Bronchial epithelial cell (primary cell): Measurements from ENCODE around the gene TAC3. TPM values are rescaled to one million over a fixed set of nuclear protein-coding genes. Genes with fewer than 3 reads are reported as not detected.

Source experiments
- DNase-seq: peaks from one replicate; pipeline ENCODE4 v3.0.0-alpha.2; 2010; ENCODE audit warnings: low read depth
- FAIRE-seq: peaks from 2 replicates; lab custom pipeline; 2011; peaks lifted over from hg19 to GRCh38; lab: Jason Lieb, UNC
- H3K27me3 ChIP-seq: 2 replicates; pipeline ENCODE4 v1.5.1; 2011; ENCODE audit warnings: low read length; ENCODE audit not compliant: control insufficient read depth, insufficient read depth
- H3K36me3 ChIP-seq: 2 replicates; pipeline ENCODE4 v1.5.1; 2011; ENCODE audit warnings: low read length; ENCODE audit not compliant: control insufficient read depth, insufficient read depth
- H3K4me3 ChIP-seq: 2 replicates; pipeline ENCODE4 v1.5.1; 2011; ENCODE audit warnings: mild to moderate bottlenecking, low read depth, low read length, control low read depth
- total RNA-seq: library from RNA; depleted of rRNA; stranded (reverse); fragments of >200 nt; gene quantifications from 2 replicates; pipeline ENCODE4 v1.2.1, GENCODE V29; 2014
- TF ChIP-seq, protein P1 (sequence below): IDR thresholded peaks from 2 replicates; pipeline ENCODE4 v1.5.1; 2011; ENCODE audit warnings: mild to moderate bottlenecking, moderate library complexity, low read length, control low read depth, inconsistent platforms; ENCODE audit not compliant: insufficient read depth, severe bottlenecking

TAC3 gene
- total RNA-seq, 1 donor from 2014 or later, result not detected

DNA sequence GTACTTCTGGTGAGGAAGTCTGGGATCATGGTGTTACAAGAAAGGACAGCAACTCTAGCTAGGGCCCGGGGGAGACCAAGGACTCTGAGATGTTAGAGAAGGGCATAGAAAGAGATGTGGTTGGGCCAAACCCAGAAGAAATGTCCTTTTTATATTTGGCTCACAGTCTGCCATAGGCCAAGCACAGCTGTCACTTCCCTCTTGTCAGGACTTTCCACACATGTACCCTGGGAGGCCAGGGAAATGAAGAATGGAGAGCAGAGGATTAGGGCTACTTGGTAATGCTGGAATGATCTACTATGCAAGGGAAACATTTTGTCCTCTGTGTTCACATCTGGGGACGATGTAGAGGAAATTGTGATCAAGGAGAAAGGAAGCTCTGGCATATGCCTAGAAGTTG is 24.4 kb upstream of the TAC3 start:
- H3K4me3 ChIP-seq, result no peak overlapping the region
- TF ChIP-seq, protein P1, sequence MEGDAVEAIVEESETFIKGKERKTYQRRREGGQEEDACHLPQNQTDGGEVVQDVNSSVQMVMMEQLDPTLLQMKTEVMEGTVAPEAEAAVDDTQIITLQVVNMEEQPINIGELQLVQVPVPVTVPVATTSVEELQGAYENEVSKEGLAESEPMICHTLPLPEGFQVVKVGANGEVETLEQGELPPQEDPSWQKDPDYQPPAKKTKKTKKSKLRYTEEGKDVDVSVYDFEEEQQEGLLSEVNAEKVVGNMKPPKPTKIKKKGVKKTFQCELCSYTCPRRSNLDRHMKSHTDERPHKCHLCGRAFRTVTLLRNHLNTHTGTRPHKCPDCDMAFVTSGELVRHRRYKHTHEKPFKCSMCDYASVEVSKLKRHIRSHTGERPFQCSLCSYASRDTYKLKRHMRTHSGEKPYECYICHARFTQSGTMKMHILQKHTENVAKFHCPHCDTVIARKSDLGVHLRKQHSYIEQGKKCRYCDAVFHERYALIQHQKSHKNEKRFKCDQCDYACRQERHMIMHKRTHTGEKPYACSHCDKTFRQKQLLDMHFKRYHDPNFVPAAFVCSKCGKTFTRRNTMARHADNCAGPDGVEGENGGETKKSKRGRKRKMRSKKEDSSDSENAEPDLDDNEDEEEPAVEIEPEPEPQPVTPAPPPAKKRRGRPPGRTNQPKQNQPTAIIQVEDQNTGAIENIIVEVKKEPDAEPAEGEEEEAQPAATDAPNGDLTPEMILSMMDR, result no peak
- DNase-seq (no peak), FAIRE-seq (no peak)
- H3K36me3 ChIP-seq, result no peaks in the 10 kb centered on the region
- peaks cover 5% of the 10 kb centered on the region for H3K27me3 ChIP-seq

GRCh38 chr12:57040211-57040610 is 23.9 kb upstream of the TAC3 start:
- no peaks in the 10 kb centered on the region for H3K36me3 ChIP-seq
- peaks cover 5% of the 10 kb centered on the region for H3K27me3 ChIP-seq
- no peak overlapping the region for H3K4me3 ChIP-seq
- TF ChIP-seq, protein P1, result no peak
- DNase-seq, result no peak
- FAIRE-seq, result no peak

DNA sequence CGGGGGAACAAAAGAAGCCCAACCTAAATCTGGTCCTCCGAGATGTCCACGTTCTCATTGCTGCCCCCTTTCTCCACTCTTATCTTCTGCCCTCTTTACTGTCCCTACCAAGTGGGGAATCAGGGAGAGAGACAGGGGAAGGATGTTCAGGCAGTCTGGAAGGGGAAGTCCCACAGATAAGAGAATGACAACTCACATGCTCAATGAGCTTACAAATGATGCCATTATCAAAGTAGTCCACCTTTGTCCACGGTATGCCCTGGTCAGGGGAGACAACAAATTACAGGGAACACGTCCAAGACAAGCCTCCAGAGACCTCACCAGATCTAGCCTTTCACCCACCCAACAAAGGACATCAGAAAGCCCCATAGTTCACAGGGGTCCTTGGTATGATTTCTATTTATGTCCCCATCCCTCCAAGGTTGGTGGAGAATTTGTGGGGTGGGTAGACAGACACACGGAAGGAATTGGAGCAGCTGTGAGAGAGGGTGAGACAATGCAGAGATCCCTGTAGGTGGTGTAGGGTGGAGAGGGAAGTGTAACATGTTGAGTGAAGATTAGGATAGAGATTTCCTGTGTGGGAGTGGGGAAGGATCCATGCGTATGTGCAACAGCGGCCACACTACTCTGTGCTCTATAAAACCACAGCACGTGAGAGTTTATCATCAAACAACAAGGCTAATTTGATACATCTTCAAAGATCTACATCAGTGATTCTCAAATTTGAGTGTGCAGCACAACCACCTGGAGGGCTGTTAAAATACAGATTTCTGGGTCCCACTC is 22.9 kb upstream of the TAC3 start:
- peaks cover 5% of the 10 kb centered on the region for H3K27me3 ChIP-seq

GRCh38 chr12:57037264-57037663 is 20.9 kb upstream of the TAC3 start:
- Histone ChIP-seq H3K36me3 (no peaks in the 10 kb centered on the region), H3K4me3 (no peak overlapping the region), H3K27me3 (peaks cover 5% of the 10 kb centered on the region)
- FAIRE-seq (no peak), DNase-seq (no peak)
- TF ChIP-seq, protein P1, result no peak

More for the DNA sequence above, 22.9 kb upstream of the TAC3 start:
- no peaks in the 10 kb centered on the region for H3K36me3 ChIP-seq
- no peak overlapping the region for H3K4me3 ChIP-seq
- TF ChIP-seq, protein P1, result no peak
- FAIRE-seq (peak; percentile 18), DNase-seq (no peak)

GRCh38 chr12:57033431-57033830 is 17.1 kb upstream of the TAC3 start:
- Histone ChIP-seq H3K4me3 (no peak overlapping the region), H3K27me3 (no peaks in the 10 kb centered on the region), H3K36me3 (no peaks in the 10 kb centered on the region)
- TF ChIP-seq, protein P1, result no peak
- FAIRE-seq, result no peak
- DNase-seq, result peak; percentile 89

DNA sequence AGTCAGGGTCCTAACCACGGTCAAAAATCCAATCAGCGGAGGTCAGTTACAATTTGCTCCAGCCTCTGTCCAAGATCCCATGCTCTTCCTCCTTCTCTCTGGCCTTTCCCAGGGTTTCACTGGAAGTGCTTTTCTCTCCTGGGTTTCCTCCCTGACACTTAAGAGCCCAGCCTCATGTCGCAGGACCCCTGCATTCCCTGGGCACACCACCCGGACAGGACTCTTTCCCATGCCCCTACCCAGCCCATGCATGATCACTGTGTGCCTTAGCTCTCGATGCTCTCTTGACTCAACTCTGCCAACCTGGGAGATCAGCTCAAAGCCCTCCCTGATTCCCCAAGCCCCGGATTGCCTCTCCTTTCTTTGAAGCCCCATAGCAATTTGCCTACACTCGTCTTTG is 15.5 kb upstream of the TAC3 start:
- no peaks in the 10 kb centered on the region for H3K36me3 ChIP-seq
- H3K4me3 ChIP-seq, result no peak overlapping the region
- DNase-seq (no peak), FAIRE-seq (no peak)
- no peaks in the 10 kb centered on the region for H3K27me3 ChIP-seq
- TF ChIP-seq, protein P1, result no peak
